PC-3 (cell line): Measurements from ENCODE around the gene NDE1. TPM values are rescaled to one million over a fixed set of nuclear protein-coding genes. Genes with fewer than 3 reads are reported as not detected.

Source experiments
- ATAC-seq: fragments of 200-7000 bp; cut with Tn5 transposase; 2 replicates; pipeline ENCODE4 v1.9.1; 2020; ENCODE audit warnings: mild to moderate bottlenecking, moderate library complexity
- BruUV-seq: library from RNA; stranded (reverse); fragments of 400-500 nt; replicated peaks from 2 replicates; lab custom pipeline; 2021; lab: Mats Ljungman, UMichigan
- CTCF ChIA-PET: fragments of 300-600 bp; sonication (Branson Sonifier 250); formaldehyde crosslinking; loops from one replicate; lab custom pipeline; 2022; ENCODE audit warnings: antibody characterized with exemption; lab: Charles Lee
- POLR2A ChIA-PET: fragments of 300-600 bp; sonication (Branson Sonifier 250); formaldehyde crosslinking; loops from one replicate; lab custom pipeline; 2022; ENCODE audit warnings: antibody characterized with exemption; ENCODE audit not compliant: unreplicated experiment; lab: Charles Lee
- DNase-seq: peaks from one replicate; pipeline ENCODE4 v3.0.0-alpha.2; 2015
- H2AFZ ChIP-seq: fragments of 300-600 bp; sonication (generic); 2 replicates; pipeline ENCODE4 v1.6.0; 2016; ENCODE audit warnings: antibody characterized with exemption, low read length
- H3F3A ChIP-seq: fragments of 300-600 bp; sonication (generic); one replicate; pipeline ENCODE4 v1.6.0; 2017; ENCODE audit warnings: antibody characterized with exemption, low read length, control low read depth, mild to moderate bottlenecking; ENCODE audit not compliant: unreplicated experiment
- H3K27ac ChIP-seq: fragments of 300-600 bp; sonication (generic); 2 replicates; pipeline ENCODE4 v1.5.1; 2016; ENCODE audit warnings: mild to moderate bottlenecking, low read length
- H3K27me3 ChIP-seq: fragments of 300-600 bp; sonication (generic); 2 replicates; pipeline ENCODE4 v1.6.1; 2016; ENCODE audit warnings: low read length, mixed read lengths
- H3K36me3 ChIP-seq: fragments of 300-600 bp; sonication (generic); 2 replicates; pipeline ENCODE4 v1.6.1; 2016; ENCODE audit warnings: low read depth, mixed run types, low read length, mixed read lengths
- H3K4me1 ChIP-seq: fragments of 300-600 bp; sonication (generic); 2 replicates; pipeline ENCODE4 v1.5.1; 2016; ENCODE audit warnings: low read length; ENCODE audit not compliant: insufficient read depth
- H3K4me2 ChIP-seq: fragments of 300-600 bp; sonication (generic); 2 replicates; pipeline ENCODE4 v1.6.0; 2016; ENCODE audit warnings: low read length
- H3K4me3 ChIP-seq: fragments of 300-600 bp; sonication (generic); 2 replicates; pipeline ENCODE4 v1.5.1; 2016; ENCODE audit warnings: mild to moderate bottlenecking, low read length, mixed read lengths
- H3K79me2 ChIP-seq: fragments of 300-600 bp; sonication (generic); 2 replicates; pipeline ENCODE4 v1.6.1; 2017; ENCODE audit warnings: low read length, mixed read lengths
- H3K9ac ChIP-seq: fragments of 300-600 bp; sonication (generic); 2 replicates; pipeline ENCODE4 v1.6.0; 2016; ENCODE audit warnings: mild to moderate bottlenecking, low read length
- H3K9me2 ChIP-seq: fragments of 300-600 bp; sonication (generic); replicated peaks from 2 replicates; pipeline ENCODE4 v1.6.1; 2016; ENCODE audit warnings: mixed run types, low read length, mixed read lengths
- H3K9me3 ChIP-seq: fragments of 300-600 bp; sonication (generic); 2 replicates; pipeline ENCODE4 v1.6.1; 2016; ENCODE audit warnings: low read length, mixed read lengths
- H4K20me1 ChIP-seq: fragments of 300-600 bp; sonication (generic); 2 replicates; pipeline ENCODE4 v1.6.1; 2016; ENCODE audit warnings: low read length, mixed read lengths
- CTCF ChIP-seq: fragments of 300-600 bp; sonication (generic); conservative IDR thresholded peaks from 2 replicates; pipeline ENCODE4 v1.5.1; 2017; ENCODE audit warnings: antibody characterized with exemption, low read depth, mild to moderate bottlenecking, low read length
- EZH2 ChIP-seq: fragments of 300-600 bp; sonication (generic); IDR thresholded peaks from one replicate; pipeline ENCODE4 v1.6.1; 2017; ENCODE audit warnings: antibody characterized with exemption, mild to moderate bottlenecking, low read length; ENCODE audit not compliant: unreplicated experiment
- EZH2phosphoT487 ChIP-seq: fragments of 300-600 bp; sonication (generic); IDR thresholded peaks from 2 replicates; pipeline ENCODE4 v1.6.1; 2018; ENCODE audit warnings: mild to moderate bottlenecking, antibody characterized with exemption, low read length, borderline replicate concordance
- intact Hi-C: fragments of 100-400 bp; cut with micrococcal nuclease; formaldehyde crosslinking; loops from 2 replicates; pipeline ENCODE4 v1.9.0; 2023
- total RNA-seq: library from RNA; depleted of rRNA; stranded (reverse); fragments of >200 nt; gene quantifications from 2 replicates; pipeline ENCODE4 v1.2.3, GENCODE V29; 2014; rRNA removed

NDE1 gene
- total RNA-seq, 1 experiment from 2014 or later, result 24.9 TPM

GRCh38 chr16:15775209-15775608 is 125.2 kb downstream of the NDE1 start:
- no peaks in the 10 kb centered on the region for H4K20me1 ChIP-seq
- no peak overlapping the region for H2AFZ ChIP-seq
- ChIA-PET POLR2A (no interaction called here), CTCF (no interaction called here)
- H3K9me2 ChIP-seq, result no peaks in the 10 kb centered on the region
- no peak overlapping the region for H3K4me3 ChIP-seq
- no peaks in the 10 kb centered on the region for H3F3A ChIP-seq
- H3K27me3 ChIP-seq, result no peaks in the 10 kb centered on the region
- H3K79me2 ChIP-seq, result no peaks in the 10 kb centered on the region
- no TSS peak for BruUV-seq
- H3K36me3 ChIP-seq, result no peaks in the 10 kb centered on the region
- H3K9me3 ChIP-seq, result no peaks in the 10 kb centered on the region
- H3K4me1 ChIP-seq, result no peaks in the 10 kb centered on the region
- ATAC-seq, result no peak; the same call in 1 of the 2 replicates
- peak; percentile 33 for DNase-seq
- intact Hi-C loops, result loop anchor here (5.0 kb wide), 1 partner anchor 422 kb away; no protein-coding TSS in a partner anchor
- no peak overlapping the region for H3K9ac ChIP-seq
- no peak overlapping the region for H3K4me2 ChIP-seq
- no peak for TF ChIP-seq EZH2phosphoT487
- TF ChIP-seq EZH2, result no peak
- H3K27ac ChIP-seq, result no peak overlapping the region

GRCh38 chr16:15775663-15776304 is 125.7 kb downstream of the NDE1 start:
- Histone ChIP-seq H3K9ac (no peak overlapping the region), H3K79me2 (no peaks in the 10 kb centered on the region), H3K4me2 (no peak overlapping the region), H3K4me1 (no peaks in the 10 kb centered on the region), H3K9me3 (no peaks in the 10 kb centered on the region), H3K27ac (no peak overlapping the region), H3F3A (no peaks in the 10 kb centered on the region), H3K27me3 (no peaks in the 10 kb centered on the region), H3K4me3 (no peak overlapping the region), H3K9me2 (no peaks in the 10 kb centered on the region), H4K20me1 (no peaks in the 10 kb centered on the region), H2AFZ (no peak overlapping the region), H3K36me3 (no peaks in the 10 kb centered on the region)
- DNase-seq, result peak; percentile 16
- no TSS peak for BruUV-seq
- intact Hi-C loops, result loop anchor here (5.0 kb wide), 1 partner anchor 422 kb away; no protein-coding TSS in a partner anchor
- ATAC-seq, result no peak
- ChIA-PET CTCF (no interaction called here), POLR2A (no interaction called here)
- TF ChIP-seq EZH2 (no peak), EZH2phosphoT487 (no peak), CTCF (no peak)

Other genes with a start within 250 kb of the NDE1 start
- gene BMERB1, start 215.7 kb upstream of the NDE1 start, total RNA-seq, result 3.8 and 7.1 TPM in 2 replicates
- gene MARF1, start 7.1 kb upstream of the NDE1 start, total RNA-seq, result 6.7 and 9.6 TPM in 2 replicates
- not detected in 2 replicates for gene MYH11, start 206.8 kb downstream of the NDE1 start, total RNA-seq
- 25.9 and 37.0 TPM in 2 replicates for gene CEP20, start 238.4 kb downstream of the NDE1 start, total RNA-seq